Fibroblast of lung (primary cell): ENCODE data around the gene ZBTB17. TPM values are rescaled to one million over a fixed set of nuclear protein-coding genes. Genes with fewer than 3 reads are reported as not detected.

Source experiments
- DNase-seq, 2 donors: peaks; one replicate each; pipeline versions ENCODE4 v3.0.0 to v3.0.0-alpha.2; 2010; ENCODE audit warnings: low read depth in 2 of 2
- H2AFZ ChIP-seq: 2 replicates; pipeline ENCODE4 v1.5.1; 2012; ENCODE audit warnings: low read length, control low read depth, inconsistent platforms
- H3K27ac ChIP-seq: 2 replicates; pipeline ENCODE4 v1.5.1; 2011; ENCODE audit warnings: low read length, control low read depth; ENCODE audit not compliant: insufficient read depth
- H3K27me3 ChIP-seq: 2 replicates; pipeline ENCODE4 v1.5.1; 2011; ENCODE audit warnings: mild to moderate bottlenecking, low read length; ENCODE audit not compliant: control insufficient read depth, insufficient read depth
- H3K36me3 ChIP-seq: 2 replicates; pipeline ENCODE4 v1.5.1; 2011; ENCODE audit warnings: low read length; ENCODE audit not compliant: control insufficient read depth, insufficient read depth
- H3K4me1 ChIP-seq: 2 replicates; pipeline ENCODE4 v1.5.1; 2011; ENCODE audit warnings: low read length; ENCODE audit not compliant: control insufficient read depth, insufficient read depth; ENCODE audit errors: extremely low read depth
- H3K4me2 ChIP-seq: 2 replicates; pipeline ENCODE4 v1.5.1; 2011; ENCODE audit warnings: low read length, control low read depth; ENCODE audit not compliant: insufficient read depth; ENCODE audit errors: extremely low read depth
- H3K4me3 ChIP-seq, 4 experiments: fragments of 200-600 bp in 1 of 4; sonication (generic) in 1 of 4; replicated peaks in 1 of 4; 2 replicates each; pipeline ENCODE4 v1.5.1; 2011 to 2016; ENCODE audit warnings: low read length in 4 of 4, low read depth in 3 of 4, mild to moderate bottlenecking in 3 of 4, control low read depth in 2 of 4, inconsistent platforms in 1 of 4, mixed read lengths in 1 of 4; ENCODE audit not compliant: insufficient read depth in 1 of 4; ENCODE audit errors: control extremely low read depth in 1 of 4
- H3K79me2 ChIP-seq: 2 replicates; pipeline ENCODE4 v1.5.1; 2012; ENCODE audit warnings: mild to moderate bottlenecking, low read length, inconsistent platforms; ENCODE audit not compliant: control insufficient read depth, insufficient read depth
- H3K9ac ChIP-seq: 2 replicates; pipeline ENCODE4 v1.5.1; 2011; ENCODE audit warnings: mild to moderate bottlenecking, low read length, control low read depth; ENCODE audit not compliant: insufficient read depth
- H3K9me3 ChIP-seq: 2 replicates; pipeline ENCODE4 v1.5.1; 2012; ENCODE audit warnings: low read depth, low read length; ENCODE audit not compliant: control insufficient read depth, insufficient read depth
- H4K20me1 ChIP-seq: 2 replicates; pipeline ENCODE4 v1.5.1; 2011; ENCODE audit warnings: low read length; ENCODE audit not compliant: control insufficient read depth, insufficient read depth; ENCODE audit errors: extremely low read depth
- EZH2 ChIP-seq: IDR thresholded peaks from 2 replicates; pipeline ENCODE4 v1.5.1; 2012; ENCODE audit warnings: low read length, control low read depth, mild to moderate bottlenecking; ENCODE audit errors: missing control alignments
- polyA plus RNA-seq, 2 donors: library from polyadenylated mRNA; depleted of rRNA in 1 of 2; stranded (reverse) in 1 of 2; unstranded in 1 of 2; fragments of >200 nt; gene quantifications; 2 replicates each; pipeline ENCODE4 v1.2.1, GENCODE V29; 2011 to 2012; ENCODE audit warnings: missing spikeins in 1 of 2
- total RNA-seq: library from RNA; depleted of rRNA; stranded (reverse); fragments of >200 nt; gene quantifications from 2 replicates; pipeline ENCODE4 v1.2.1, GENCODE V29; 2014
- TF ChIP-seq, protein P1 (sequence below), 2 donors: IDR thresholded peaks in 1 of 2; conservative IDR thresholded peaks in 1 of 2; 1 replicate in 1 of 2; 2 replicates in 1 of 2; pipeline ENCODE4 v1.5.1; 2011 to 2012; ENCODE audit warnings: low read length in 2 of 2, control low read depth in 1 of 2, inconsistent platforms in 1 of 2, low read depth in 1 of 2, mild to moderate bottlenecking in 1 of 2

ZBTB17 gene
- total and polyA plus RNA-seq, 2 donors (not counting 1 experiment from before 2014, with no cell fraction given): 12.6 to 54.3 TPM

DNA sequence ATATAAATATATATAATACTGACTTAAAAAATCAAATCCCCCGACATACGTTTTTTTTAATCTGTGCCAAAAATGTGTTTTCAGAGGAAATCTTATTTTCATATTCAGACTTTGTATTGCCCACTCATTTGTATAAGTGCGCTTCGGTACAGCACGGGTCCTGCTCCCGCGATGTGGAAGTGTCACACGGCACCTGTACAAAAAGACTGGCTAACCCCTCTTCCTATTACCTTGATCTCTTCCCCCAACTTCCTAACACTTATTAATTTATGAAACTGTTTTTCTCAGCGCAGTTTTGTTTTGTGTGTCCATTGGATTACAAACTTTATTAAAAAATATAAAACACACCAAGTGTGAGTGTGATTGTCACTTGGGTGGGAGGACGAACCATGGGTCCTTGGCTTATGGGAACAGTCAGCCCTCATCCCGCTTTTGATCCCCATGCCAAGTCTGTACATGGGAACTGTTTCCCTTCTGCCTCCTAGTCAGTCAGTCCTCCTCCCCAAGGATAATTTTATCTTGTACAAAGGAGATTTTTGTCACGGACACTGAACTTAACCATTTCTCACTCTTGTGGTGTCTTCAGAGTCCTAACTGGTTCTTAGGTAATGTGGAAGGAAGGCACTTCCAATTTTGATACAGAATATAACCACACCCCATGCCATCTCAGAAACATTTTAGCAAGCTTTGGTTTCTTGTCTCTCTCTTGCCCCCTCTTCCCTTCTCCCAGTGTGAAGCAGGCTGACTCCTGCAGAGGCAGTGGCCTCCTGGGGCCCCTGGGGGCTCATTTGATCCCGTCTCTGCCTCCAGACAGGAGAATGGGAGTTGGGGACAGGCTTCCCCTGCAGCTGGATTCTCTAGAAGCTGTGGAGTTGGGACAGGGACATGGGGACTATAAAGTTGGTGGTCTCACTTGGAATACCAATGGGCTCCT, 35.5 kb downstream of the ZBTB17 start:
- H3K27ac ChIP-seq: no peak overlapping the region
- no peaks in the 10 kb centered on the region for H4K20me1 ChIP-seq
- H3K36me3 ChIP-seq: peaks cover 40% of the 10 kb centered on the region
- no peak overlapping the region for H3K4me3 ChIP-seq
- H3K4me2 ChIP-seq: no peak overlapping the region
- no peak for DNase-seq
- H3K9ac ChIP-seq: no peak overlapping the region
- no peaks in the 10 kb centered on the region for H3K27me3 ChIP-seq
- H3K79me2 ChIP-seq: no peaks in the 10 kb centered on the region
- TF ChIP-seq, protein P1, sequence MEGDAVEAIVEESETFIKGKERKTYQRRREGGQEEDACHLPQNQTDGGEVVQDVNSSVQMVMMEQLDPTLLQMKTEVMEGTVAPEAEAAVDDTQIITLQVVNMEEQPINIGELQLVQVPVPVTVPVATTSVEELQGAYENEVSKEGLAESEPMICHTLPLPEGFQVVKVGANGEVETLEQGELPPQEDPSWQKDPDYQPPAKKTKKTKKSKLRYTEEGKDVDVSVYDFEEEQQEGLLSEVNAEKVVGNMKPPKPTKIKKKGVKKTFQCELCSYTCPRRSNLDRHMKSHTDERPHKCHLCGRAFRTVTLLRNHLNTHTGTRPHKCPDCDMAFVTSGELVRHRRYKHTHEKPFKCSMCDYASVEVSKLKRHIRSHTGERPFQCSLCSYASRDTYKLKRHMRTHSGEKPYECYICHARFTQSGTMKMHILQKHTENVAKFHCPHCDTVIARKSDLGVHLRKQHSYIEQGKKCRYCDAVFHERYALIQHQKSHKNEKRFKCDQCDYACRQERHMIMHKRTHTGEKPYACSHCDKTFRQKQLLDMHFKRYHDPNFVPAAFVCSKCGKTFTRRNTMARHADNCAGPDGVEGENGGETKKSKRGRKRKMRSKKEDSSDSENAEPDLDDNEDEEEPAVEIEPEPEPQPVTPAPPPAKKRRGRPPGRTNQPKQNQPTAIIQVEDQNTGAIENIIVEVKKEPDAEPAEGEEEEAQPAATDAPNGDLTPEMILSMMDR (conservative IDR thresholded peaks at IDR 0.05 in 1 of 2, IDR thresholded peaks at IDR 0.05 in 1 of 2; ENCODE audit: low read depth in 1 of 2, low read length in 2 of 2): no peak
- no peak for TF ChIP-seq EZH2
- H2AFZ ChIP-seq: no peak overlapping the region
- H3K4me1 ChIP-seq: peaks cover 7% of the 10 kb centered on the region
- H3K9me3 ChIP-seq: no peaks in the 10 kb centered on the region

DNA sequence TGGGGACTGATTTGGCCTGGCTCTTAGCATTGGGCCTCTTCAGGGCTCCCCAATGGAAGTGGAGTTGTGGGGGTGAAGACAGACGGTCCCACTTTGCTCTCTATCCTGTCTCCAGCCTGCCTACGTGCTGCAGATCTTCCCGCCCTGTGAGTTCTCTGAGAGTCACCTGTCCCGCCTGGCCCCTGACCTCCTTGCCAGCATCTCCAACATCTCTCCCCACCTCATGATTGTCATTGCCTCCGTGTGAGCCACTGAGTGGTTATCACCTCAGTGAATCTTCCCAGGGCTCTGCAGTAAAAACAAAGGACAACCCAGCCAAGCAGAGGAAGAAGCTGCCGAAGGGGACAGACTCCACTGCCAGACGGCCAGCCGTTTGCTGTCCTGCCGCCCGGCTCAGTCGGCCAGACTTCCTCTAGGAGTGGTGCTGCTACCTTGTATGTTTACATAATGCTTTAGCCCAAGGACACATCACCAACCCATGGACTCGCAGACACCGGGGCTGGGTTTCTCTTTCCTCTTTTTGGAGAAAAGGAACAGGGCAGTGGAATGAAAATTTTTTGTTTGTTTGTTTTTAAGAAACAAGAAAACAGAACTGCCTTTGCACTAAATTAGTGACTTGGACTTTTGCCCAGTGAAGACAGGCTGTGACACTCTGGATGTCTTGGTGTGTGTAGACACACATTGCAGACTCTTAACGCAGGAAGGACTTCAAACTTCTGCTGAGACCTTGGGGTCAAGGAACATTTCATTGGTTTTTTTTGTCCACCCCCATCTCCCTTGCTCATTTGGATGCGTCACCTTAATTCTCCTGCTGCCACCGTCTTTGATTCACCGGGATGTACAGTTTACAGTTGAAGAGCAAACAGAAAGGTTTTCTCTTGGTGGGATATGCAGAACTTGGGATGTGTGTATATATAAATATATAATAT, 36.5 kb downstream of the ZBTB17 start:
- Histone ChIP-seq H3K36me3 (peaks cover 40% of the 10 kb centered on the region), H3K27ac (peak overlapping the region; percentile 37), H3K4me3 (no peak overlapping the region), H3K27me3 (no peaks in the 10 kb centered on the region), H3K4me2 (no peak overlapping the region), H2AFZ (no peak overlapping the region), H3K4me1 (peaks cover 7% of the 10 kb centered on the region), H3K9me3 (no peaks in the 10 kb centered on the region), H3K79me2 (no peaks in the 10 kb centered on the region), H3K9ac (no peak overlapping the region), H4K20me1 (no peaks in the 10 kb centered on the region)
- peak; percentile 38 to 51 for DNase-seq
- TF ChIP-seq EZH2: no peak
- TF ChIP-seq, protein P1 (conservative IDR thresholded peaks at IDR 0.05 in 1 of 2, IDR thresholded peaks at IDR 0.05 in 1 of 2; ENCODE audit: low read depth in 1 of 2, low read length in 2 of 2): no peak

DNA sequence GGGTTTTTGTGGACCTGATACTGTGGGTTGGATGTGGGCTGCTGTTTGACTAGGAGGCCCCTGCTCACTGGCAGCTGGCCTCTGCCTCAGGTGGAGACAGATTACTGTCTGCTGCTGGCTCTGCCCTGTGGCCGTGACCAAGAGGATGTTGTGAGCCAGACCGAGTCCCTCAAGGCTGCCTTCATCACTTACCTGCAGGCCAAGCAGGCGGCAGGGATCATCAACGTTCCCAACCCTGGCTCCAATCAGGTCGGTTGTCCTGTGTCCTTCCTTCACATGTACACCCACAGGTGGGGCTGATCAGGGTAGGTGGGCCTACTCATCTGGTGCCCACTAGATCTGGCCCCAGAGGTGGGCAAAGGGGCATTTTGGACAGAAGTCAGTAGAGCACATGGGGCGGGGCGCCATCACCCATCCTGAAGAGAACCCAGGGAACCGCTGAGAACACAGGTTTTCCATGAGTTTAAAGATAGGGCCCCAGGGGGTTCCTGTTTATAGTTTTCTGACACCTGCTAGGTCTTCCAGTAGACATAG, 37.2 kb downstream of the ZBTB17 start:
- Histone ChIP-seq H3K9ac (no peak overlapping the region), H3K4me1 (peaks cover 7% of the 10 kb centered on the region), H3K9me3 (no peaks in the 10 kb centered on the region), H4K20me1 (no peaks in the 10 kb centered on the region), H3K36me3 (peaks cover 35% of the 10 kb centered on the region), H3K4me2 (no peak overlapping the region), H3K4me3 (no peak overlapping the region), H3K27ac (no peak overlapping the region), H2AFZ (no peak overlapping the region), H3K79me2 (no peaks in the 10 kb centered on the region), H3K27me3 (no peaks in the 10 kb centered on the region)
- TF ChIP-seq EZH2: no peak
- TF ChIP-seq, protein P1 (conservative IDR thresholded peaks at IDR 0.05 in 1 of 2, IDR thresholded peaks at IDR 0.05 in 1 of 2; ENCODE audit: low read depth in 1 of 2, low read length in 2 of 2): no peak
- no peak for DNase-seq
